ENCODE measurements around the gene PLAAT3. TPM values are rescaled to one million over a fixed set of nuclear protein-coding genes. Genes with fewer than 3 reads are reported as not detected.
"Not testable (repeated sequence)": the region's sequence is repeated elsewhere in the genome, so short reads cannot be mapped to it uniquely, and the experiment has no call there.

The PLAAT3 gene
- polyA plus RNA-seq, 1 donor, result 37.5 TPM

DNA sequence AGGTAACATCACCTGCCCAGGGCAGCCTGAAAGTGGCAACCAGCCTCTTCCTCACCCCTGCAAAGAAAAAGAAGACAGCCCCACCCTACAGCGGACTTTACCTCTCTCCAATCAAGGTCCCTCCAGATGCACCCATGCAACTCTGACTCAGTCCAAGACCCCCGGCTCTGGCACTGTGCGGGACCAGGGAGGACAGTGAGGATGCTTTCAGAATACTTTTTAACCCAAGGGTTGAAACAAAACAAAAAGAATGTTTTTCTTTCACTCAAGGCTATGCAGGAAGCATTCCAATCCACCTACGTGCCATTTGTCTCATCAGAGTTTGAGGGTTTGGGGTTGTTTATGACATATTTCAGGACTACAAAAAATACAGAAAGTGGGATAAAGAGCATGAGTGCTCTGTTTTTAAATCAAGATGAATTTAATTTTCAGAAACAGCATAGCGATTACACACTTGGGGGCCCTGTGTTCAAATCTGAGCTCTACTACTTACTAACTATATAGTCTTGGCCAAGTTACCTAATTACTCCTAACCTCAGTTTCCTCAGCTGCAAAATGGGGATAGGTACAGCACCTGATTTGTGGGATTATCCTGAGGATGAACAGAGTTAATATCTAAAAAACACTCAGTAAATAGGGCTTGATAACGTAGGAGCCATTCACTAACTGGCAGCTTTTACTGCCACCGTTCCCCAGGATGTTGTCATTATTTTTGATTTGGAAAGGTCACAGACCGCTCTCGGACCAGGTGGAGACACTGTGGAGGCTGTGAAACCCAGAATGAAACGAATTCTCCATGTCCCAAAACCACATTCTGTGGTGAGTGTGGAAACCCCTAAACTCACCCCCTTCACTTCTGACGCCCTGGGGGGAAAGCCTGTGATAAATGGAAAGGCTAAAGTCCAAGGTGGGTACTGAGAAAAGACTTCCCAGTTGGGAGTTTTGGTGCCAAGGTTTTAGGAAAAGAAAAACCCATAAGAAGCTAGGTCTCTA, 5.6 kb downstream of the PLAAT3 start:
- no peak for DNase-seq

DNA sequence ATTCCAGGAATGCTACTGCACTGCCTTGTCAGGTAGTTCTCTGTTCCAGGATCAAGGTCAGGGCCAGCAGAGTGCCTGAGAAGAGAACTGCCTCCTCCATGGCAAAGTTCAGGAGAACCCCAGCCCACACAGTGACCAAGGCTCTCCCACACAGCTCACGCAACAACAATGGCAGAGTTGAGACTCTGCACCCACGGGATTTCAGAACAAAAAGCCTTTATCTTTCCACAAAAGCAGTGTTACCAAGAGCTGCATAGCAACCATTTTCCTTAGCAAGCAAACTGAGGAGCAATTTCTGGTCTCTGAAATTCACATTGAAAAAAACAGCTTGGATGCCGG, 11.1 kb downstream of the PLAAT3 start:
- DNase-seq, result no peak

DNA sequence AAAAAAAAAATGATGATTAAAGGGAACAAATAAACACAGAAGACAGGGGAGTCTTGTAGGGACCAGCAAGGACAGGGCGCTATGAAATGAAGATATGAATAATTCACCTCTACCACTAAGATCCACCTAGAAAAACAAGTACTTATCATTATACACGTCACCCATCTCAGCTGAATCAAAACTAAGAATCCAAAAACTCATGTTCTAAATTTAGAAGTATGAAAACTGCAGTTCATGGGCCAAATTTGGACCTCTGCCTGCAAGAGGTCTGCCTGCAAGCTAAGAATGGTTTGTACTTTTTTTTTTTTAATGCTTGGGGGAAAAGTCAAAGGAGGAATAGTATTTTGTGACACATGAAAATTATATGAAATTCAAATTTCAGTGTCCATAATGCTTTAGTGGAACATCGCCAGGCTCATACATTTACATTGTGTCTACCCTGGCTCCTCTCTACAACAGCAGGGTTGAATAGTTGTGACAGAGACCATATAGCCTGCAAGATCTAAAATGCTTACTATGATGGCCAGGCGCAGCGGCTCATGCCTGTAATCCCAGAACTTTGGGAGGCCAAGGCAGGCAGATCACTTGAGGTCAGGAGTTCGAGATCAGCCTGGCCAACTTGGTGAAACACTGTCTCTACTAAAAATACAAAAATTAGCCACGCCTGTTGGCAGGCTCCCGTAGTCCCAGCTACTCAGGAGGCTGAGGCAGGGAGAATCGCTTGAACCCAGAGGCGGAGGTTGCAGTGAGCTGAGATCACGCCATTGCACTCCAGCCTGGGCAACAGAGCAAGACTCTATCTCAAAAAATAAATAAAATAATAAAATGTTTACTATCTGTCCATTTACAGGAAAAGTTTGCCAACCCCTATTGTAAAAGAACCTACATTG, 11.7 kb downstream of the PLAAT3 start:
- peak; percentile 23 for DNase-seq

DNA sequence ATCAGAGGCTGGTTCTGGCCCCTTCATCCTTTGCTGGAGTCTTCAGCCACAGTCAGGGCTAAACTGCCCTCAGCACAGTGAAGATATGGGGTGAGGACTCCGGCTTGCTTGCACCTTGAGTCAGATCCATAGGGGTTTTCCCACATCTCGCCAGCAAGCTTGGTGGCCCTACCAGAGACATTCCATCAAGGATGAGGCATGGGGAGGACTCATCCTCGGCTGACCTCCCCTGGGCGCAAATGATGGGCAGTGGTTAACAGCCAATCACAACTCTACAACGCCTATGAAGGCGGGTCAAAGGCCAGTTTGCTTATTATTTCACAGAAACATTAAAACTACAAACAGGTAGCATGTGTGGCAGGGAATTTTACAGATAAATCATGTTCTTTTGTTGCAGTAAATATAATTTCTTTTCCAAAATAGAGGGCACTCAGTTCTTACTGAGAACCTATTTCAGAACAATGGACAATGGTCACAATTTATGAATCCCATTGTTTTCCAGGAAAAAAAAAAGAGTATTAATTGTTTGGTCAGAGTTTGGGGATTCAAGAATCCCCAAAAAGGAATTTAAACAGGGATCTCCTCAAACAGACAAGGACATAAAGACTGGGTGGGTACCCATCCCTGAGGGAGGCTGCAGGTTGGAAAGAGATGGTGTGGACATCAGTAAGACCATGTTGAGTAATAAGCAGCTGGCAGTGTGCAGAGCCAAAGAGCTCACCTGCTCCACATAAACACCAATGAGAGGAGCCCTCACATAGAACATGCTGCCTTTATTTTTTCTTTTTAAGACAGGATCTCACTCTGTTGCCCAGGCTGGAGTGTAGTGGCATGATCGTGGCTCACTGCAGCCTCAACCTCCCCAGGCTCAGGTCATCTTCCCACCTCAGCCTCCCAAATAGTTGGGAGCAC, 14.8 kb downstream of the PLAAT3 start:
- DNase-seq, result no peak

DNA sequence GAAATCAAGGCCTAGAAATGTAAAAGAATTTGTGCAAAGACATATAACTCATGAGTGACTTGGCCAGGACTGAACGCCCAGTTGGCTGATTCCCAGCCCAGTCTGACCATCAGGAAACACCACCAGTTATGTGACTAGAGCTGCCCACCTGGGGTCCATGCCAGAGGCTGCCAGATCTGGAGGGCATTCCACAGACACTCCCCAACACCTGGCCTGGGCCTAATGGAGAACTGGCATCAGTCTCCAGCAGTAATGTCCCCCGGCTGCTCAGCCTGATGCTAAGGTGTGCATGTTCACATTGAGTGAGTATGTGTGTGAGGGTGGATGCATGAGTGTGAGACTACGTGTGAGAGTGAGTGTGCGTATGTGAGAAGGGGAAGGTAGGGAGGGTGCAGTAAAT, 15.7 kb downstream of the PLAAT3 start:
- DNase-seq, result no peak

DNA sequence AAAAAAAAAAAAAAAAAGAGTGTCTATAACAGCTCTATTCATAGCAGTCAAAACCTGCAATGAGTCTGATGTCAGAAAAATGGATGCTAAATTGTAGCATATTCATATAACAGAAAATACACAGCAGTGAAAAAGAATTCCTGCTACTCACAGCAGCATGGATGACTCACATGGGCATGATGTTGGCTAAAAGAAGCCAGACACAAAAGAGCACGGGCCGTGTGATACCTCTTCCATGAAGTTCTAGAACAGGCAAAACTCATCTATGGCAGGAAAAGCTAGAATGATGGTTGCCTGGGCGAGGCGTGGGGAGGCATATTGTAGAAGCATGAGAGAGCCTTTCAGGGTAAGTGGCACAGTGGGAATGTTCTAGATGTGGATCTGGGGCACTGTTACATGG, 18.9 kb downstream of the PLAAT3 start:
- DNase-seq, result no peak

DNA sequence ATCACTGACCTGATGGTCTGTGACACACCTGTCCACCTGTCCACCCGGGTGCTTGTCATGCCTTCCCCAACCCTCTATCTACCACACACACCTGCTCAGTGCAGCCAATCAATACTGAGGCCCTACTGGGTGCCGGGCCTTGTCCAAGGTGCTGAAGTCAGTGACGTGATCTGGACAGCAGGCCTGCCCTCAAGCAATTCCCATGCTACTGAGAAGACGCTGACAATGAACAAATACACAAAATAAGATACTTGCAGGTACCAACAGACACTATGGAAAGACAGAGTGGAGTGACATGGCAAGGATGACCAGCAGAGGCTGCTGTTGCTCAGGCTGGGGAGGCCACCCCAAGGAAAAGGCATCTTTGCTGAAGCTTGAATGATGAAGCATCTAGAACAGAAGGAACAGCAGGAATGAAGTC, 21.2 kb downstream of the PLAAT3 start:
- DNase-seq, result no peak

DNA sequence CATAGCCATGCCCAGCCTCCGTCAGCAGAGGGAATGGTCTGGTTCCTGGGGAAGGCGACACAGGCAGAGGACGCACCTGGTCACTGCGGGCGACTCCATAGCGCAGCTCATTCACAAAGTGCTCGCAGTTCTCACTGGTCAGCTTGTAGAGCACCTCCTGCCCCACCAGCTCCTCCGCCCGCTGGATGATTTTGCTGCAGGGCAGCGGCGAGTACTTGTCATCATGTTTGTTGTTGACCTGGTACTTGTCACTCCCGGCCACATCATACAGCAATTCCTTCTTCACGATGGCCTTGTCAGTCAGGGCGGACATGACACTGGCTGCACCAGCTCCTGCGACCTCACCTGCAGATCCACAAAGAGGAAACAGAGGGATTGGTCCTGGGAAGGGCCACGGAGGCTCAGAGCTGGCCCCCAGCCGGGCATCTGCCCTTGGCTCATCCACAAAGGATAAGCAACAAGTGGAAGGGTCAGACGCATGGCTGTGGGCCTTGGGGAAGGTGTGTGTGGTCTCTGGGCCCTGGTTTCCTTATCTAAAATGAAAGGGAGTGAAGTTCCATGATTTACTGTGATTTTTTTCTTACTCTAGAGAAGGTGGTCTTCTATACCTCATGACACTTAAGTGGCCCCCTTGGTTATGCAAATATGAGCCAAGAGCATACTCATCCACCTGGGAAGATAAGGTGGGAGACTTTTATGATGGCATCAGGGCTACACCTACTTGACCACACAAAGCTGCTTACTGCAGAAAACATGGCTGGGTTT, 24.0 kb downstream of the PLAAT3 start:
- no peak for DNase-seq

DNA sequence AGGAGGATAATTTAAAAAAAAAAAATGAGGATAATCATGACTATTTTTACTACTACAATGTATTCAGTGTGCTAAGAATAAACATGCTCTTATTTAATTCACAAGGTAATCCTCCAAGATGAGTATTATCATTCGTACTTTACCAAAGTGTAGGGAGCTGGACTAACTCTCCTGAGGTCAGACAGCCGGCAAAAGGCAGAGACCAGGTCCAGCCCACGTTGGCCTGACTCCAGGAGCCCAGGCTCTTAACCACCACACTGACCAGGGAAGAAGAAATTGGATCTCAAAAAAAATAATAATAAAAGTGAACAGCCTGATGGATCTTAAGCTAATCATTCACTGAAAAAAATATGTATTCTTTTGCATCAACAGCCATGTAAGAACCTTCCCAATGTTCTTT, 25.2 kb downstream of the PLAAT3 start:
- no peak for DNase-seq

DNA sequence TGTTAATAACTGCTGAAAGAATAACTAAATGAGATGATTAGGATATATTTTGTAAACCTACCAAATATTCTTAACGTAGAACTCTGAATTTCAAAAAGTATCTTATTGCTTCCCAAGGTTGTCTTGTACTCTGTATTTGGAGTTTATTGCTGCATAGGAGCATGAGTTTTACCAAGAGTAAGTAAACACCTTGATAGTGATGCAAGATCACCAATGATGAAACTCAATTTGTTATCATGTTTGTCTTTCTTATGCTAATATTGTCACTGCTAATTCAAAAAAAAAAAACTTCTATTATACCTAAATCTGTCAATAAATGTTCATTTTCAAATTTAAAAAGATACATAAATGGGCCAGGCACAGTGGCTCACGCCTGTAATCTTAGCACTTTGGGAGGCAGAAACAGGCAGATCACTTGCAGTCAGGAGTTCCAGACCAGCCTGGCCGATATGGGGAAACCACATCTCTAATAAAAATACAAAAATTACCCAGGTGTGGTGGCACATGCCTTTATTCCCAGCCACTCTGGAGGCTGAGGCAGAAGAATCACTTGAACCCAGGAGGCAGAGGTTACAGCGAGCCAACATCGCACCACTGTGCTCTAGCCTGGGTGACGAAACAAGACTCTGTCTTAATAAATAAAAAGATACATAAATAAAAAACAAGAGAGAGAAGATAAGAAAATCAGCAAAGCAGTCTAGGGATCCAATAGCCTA, 27.6 kb downstream of the PLAAT3 start:
- no peak for DNase-seq

DNA sequence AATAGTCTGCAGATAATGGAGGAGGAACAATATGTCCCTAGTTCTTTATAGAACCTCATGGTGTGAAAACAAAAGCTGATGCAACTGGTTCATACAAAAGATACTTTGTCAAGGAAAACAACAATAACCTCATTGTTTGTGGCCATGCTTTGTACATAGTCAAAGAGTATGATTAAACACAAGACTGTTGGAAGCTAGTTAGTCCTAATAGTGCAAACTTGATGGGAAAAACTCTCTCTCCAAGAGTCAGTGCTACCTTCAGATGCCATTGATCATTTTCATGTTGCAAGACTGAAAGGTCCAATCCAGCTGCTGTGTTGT, 30.9 kb downstream of the PLAAT3 start:
- no peak for DNase-seq

DNA sequence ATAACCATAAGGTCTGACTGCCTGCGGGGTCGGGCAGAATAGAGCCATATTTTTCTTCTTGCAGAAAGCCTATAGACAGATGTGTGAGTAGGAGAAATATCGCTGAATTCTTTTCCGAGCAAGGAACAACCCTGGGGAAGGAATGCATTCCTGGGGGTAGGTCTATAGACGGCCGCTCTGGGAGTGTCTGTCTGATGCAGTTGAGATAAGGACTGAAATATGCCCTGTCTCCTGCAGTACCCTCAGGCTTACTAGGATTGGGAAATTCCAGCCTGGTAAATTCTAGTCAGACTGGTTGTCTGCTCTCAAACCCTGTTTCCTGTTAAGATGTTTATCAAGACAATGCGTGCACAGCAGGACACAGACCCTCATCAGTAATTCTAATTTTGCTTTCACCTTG, 33.0 kb downstream of the PLAAT3 start:
- DNase-seq, result not testable (repeated sequence)

DNA sequence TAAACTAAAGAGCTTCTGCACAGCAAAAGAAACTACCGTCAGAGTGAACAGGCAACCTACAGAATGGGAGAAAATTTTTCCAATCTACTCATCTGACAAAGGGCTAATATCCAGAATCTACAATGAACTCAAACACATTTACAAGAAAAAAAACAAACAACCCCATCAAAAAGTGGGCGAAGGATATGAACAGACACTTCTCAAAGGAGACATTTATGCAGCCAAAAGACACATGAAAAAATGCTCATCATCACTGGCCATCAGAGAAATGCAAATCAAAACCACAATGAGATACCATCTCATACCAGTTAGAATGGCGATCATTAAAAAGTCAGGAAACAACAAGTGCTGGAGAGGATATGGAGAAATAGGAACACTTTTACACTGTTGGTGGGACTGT, 35.4 kb downstream of the PLAAT3 start:
- not testable (repeated sequence) for DNase-seq

DNA sequence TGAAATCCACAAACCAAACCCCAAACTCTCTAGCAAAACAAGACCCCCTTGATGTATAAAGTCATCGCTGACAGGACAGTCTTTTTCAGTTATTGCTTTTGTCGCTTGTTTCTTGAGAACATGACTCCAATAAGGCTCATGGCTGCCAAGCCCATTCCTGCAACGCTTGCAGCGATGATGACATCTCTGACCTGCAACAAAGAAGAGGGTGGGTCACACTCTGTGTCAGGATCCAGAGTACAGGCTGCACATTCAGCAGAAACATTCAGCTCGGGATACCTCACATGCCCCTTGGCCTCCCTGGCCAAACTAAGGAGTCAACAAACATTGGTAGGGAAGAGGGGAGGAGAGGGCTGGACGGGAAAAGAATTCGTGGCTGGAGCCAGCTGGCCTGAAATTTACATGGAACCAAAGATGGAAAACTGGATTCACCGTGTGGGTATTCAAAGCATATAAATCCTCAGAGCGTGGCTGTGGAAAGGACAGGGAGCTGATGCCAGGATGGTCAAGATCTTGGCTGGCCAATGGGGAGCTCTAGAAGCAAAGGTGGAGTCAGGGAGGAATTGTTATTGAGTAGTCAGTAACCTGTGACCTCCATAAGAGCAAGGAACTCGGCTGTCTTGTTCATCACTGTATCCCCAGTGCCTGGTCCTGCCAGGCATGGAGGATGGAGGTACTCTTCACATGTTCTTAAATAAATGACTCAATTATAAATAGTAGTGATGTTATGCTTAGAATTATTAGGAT, 39.2 kb downstream of the PLAAT3 start:
- peak; percentile 35 for DNase-seq

DNA sequence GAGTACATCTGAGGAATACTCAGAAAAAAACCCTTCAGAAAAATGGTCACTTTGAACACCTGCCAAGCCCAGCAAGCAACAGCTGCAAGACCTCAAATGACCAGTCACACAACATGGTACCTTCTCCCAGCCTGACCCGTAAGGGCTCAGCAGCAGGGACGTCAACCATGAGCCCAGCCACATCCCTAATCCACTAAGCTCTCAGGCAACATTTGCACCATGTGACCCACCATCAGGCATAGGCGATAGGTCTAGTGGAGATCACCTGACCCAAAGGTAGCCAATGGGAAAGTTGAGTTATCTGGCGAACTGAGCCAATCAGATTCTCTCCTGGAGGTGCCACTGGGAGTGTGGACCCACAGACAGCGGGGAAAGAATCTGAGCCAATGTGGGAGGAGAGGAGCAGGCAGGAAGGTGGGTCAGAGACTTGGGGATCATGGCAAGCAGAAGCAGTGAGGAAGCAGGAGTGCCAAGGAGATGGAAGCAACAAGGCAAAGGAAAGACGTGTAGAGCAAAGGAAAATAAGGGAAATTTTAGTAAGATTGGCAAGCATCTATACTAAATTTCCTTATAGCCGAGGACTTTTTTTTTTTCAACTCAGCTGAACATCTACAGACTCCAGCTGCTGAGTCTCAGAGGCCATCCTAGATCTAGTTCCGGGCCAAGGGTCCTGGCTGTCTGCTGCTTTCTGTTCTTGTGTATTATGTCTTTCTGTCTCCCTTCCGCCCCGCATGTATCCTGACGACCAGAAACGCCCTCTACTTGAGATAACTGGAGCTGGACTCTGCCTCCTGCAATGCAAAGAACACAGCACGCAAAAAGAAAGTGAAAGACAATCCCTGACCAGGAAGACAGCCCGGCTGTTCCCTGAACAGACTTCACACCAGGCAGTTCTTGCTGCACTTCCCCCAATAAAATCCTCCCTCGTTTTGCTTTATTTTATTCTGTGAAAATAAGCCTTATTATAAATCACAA, 40.1 kb downstream of the PLAAT3 start:
- DNase-seq, result peak; percentile 67

DNA sequence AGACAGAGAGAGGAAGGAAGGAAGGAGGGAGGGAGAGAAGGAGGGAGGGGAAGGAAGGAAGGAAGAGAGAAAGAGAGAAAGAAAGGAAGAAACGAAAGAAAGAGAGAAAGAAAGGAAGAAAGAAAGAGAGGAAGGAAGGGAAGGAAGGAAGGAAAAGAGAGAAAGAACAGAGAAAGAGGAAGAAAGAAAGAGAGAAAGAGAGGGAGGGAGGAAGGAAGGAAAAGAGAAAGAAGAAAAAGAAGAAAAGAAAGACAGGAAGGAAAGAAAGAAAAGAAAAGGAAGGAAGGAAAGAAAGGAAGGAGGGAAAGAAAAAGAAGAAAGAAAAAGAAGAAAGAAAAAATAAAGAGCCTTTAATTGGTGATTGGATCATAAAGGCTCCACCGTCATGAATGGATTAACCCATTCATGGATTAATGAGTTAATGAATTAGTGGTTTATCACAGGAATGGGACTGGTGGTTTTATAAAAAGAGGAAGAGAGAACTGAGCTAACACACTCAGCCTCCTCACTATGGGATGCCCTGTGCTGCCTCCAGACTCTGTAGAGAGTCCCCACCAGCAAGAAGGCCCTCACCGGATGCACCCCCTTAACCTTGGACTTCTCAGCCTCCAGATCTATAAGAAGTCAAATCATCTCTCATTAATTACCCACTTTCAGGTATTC, 42.1 kb downstream of the PLAAT3 start:
- DNase-seq, result no peak

DNA sequence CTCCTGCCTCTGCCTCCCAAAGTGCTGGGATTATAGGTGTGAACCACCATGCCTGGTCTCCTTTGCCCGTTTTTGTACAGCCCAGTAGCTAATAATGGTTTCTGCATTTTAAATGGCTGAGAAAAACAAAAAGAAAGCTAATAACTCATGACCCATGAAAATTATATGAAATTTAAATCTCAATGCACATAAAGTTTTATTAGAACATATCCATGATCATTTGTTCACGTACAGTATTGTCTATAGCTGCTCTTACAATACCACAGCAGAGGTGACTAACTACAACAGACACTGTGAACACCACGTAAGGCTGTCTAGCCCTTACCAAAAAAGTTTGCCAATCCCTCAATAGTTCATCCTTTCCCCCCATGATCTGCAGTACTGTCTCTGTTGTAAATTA, 44.7 kb downstream of the PLAAT3 start:
- DNase-seq, result no peak

DNA sequence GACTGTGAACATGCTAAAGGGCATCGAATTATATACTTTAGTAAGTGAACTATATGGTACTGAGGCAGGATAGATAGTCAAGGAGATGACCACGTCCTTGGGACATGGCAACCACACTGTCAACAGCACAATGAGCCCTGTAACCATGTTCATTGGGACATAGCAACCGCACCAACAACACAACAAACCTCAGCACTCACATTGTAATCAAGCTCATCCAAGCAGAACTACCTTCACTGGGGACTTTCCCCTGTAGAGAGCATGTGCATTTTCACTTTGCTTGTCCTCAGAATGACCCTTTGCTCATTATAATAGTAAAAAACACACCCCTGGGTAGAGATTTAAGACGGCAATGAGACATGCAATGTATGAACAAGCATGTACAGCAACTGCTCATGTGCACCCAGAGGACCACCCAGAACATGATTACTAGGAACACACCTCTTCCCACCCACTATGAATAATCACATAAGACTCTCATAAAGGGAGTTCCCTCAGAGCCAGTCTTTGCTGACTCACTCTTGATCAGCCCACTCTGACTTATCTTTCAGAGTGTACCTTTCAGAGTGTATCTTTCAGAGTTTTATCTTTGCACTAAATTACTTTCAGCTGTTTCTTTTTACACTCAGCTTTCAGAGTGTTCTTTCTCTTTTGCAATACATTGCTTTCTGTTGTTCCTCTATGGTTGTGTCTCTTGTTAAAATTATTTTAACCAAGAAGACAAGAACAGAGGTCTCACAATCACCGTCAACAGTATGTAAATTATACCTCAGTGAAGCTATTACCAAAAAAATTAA, 47.0 kb downstream of the PLAAT3 start:
- peak; percentile 55 for DNase-seq

Data from hindlimb muscle (tissue), 1 donor.